ENCODE data around the gene CWC27.
"Not testable (repeated sequence)": the region's sequence is repeated elsewhere in the genome, so short reads cannot be mapped to it uniquely, and the experiment has no call there.

The CWC27 gene

GRCh38 chr5:64929833-64930232, 161.1 kb downstream of the CWC27 start:
- no peak for DNase-seq

DNA sequence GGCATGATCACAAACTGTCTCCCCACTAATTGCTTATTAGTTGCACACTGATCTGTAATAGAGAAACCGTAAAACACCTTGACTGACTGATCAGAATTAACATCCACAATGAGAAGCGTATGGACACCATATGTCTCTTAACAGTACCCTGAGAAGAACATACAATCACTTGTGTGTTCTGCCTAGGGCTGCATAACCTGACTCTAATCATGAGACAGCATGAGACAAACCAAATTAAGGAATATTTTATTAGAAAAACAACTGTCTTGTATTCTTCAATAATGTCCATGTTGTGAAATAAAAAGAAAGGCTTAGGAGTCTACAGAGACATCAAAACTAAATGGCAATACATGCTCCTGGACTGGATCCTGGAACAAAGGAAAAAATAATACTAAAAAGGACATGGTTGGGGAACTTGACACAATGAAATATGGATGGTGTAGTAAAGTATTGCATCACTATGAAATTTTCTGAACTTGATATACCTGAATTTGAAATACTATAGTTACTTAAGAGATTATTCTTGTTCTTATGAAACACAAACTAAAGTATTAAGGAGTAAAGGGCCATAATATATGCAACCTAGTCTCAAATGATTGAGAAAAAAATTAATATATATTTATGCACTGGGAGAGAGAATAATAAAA, 162.1 kb downstream of the CWC27 start:
- DNase-seq: no peak

GRCh38 chr5:64939422-64939771, 170.7 kb downstream of the CWC27 start:
- DNase-seq: not testable (repeated sequence)

DNA sequence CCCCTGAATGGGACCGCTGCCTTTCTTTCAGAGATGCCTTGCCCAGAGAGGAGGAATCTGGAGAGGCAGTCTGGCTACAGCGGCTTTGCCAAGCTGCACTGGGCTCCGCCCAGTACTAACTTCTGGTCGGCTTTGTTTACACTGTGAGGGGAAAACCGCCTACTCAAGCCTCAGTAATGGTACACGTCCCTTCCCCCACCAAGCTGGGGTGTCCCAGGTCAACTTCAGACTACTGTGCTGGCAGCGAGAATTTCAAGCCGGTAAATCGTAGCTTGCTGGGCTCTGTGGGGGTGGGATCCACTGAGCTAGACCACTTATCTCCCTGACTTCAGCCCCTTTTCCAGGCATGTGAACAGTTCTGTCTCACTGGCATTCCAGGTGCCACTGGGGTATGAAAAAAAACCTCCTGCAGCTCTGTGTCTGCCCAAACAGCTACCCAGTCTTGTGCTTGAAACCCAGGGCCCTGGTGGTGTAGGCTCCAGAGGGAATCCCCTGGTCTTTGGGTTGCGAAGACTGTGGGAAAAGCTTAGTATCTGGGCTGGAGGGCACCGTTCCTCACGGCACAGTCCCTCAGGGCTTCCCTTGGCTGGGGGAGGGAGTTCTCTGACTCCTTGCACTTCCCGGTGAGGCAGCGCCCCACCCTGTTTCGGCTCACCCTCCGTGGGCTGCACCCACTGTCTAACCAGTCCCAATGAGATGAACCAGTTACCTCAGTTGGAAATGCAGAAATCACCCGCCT, 171.2 kb downstream of the CWC27 start:
- no peak for DNase-seq

DNA sequence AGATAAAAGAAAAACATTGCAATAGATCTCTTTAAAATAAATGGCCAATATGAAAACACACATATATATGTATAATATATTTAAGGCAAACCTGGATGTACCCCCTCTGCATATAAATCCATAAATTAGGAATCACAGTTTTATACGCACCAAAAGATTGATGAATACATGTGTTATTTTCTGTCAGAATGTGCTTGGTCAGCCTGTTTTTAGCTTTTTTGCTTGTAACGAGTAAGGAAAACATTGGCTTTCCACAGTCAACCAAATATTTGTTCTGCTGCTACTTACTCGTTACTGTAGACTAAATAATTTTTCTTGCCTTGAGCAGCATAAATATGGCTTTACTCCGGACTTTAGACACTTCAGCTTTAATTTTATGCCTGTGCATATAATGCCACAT, 173.7 kb downstream of the CWC27 start:
- DNase-seq: no peak

- DNase-seq: no peak
Measured at GRCh38 chr5:64944868-64945267, 176.1 kb downstream of the CWC27 start.

DNA sequence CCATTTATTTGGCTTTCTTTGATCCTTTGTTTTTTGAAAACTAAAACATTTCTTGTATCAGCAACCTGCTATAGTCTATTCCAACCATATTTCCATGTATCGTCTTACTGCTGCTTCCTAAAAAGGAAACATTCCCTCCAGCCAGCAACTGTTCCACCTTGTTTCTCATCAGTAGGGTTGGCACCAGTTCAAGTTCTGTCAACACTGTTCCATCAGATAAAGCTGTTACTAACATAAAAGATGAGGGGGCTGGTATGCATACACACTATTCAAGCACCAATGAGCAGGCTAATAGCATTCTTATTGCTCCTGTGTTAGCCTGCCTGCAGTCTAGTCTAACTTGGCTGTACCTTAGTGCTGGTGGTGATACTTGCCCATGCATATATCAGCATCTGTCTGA, 178.3 kb downstream of the CWC27 start:
- DNase-seq: no peak

- no peak for DNase-seq
Measured at GRCh38 chr5:64947801-64948200, 179.1 kb downstream of the CWC27 start.

GRCh38 chr5:64949331-64949730, 180.6 kb downstream of the CWC27 start:
- no peak for DNase-seq

DNA sequence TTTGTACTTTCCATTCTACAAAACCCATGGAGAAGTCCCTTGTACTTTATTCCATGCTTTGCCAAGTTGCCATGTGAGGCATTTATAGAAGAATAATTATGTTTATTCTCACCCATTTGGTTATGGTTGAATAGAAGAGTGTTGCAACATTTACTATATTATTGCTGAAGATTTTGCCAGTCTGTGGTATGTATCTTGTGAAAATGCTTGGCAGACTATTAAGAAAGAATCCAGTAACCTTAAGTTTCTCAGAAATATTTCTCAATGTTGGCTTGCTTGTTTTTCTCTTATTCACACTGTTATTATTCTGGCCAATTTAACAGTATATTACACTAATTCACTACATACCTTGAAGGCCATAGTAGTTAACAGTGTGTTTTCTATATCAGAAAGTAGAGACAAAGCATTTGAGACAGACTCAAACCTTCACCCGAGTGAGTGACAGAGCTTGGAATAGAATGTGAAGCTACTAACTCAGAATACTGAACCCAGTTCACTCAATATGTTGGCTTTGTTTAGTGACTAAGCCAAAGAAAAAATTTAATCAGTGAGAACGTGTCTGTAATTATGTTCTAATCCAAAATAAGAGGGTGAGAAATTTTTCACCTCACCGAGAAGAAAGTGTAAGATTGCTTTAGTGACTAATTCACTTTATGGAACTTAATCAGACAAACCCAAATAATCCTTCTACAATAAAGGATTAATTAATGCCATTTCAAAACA, 184.4 kb downstream of the CWC27 start:
- no peak for DNase-seq

- no peak for DNase-seq
Measured at GRCh38 chr5:64954518-64954917, 185.8 kb downstream of the CWC27 start.

GRCh38 chr5:64958757-64959391, 190.1 kb downstream of the CWC27 start:
- DNase-seq: no peak

- DNase-seq: no peak
Measured at GRCh38 chr5:64963278-64963677, 194.5 kb downstream of the CWC27 start.

- DNase-seq: no peak
Measured at GRCh38 chr5:64968591-64969110, 199.9 kb downstream of the CWC27 start.

DNA sequence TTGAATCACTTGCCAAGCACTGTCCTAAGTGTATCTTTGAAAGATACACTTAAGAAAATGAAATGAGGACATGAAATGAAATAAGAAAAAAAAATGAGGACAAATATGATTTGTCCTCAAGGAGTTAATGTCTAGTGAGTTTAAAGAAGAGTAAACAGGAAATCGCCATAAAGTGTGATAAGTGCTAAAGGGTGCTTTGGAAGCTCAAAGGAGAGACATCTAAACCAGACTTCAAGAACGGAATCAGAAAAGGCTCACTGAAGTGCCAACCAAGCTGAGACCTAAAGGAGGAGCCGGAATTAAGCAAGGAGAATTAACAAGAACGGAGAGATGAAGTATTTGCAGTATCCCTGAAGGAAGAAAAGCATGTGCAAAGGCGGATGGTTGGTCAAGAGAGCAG, 200.8 kb downstream of the CWC27 start:
- no peak for DNase-seq

DNA sequence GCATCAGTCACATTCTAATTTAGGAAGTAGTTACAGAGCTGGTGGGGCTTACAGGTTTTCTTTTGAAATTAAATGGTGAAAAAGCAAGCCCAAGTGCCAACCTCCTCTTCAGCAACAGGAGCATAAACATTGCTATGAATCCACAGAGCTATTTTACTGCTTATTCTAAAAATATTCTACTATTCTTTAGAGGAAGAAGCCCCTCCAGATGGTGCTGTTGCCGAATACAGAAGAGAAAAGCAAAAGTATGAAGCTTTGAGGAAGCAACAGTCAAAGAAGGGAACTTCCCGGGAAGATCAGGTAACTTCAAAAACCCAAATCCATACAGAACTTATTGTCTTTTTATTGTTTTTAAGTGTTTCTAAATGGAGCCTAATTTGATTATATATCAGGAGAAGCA, 202.8 kb downstream of the CWC27 start:
- no peak for DNase-seq

DNA sequence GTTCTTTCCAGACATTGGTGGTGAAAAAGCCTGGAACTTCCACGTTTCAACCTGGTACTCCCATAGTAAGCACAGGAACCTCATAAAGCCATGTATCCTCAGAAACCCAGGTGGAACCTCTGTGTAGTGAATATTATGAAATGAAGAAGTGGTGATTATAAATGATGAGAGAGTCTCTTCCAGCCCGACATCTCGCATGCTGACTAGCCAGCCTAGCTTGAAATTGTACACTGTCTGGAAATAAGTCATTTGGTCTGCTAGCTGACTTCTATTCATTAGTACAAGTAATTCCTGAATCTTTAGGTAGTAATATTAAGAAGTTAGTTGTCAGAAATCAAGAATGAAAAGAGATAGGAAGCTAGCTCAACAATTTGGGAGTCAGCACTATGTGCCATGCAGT, 203.3 kb downstream of the CWC27 start:
- DNase-seq: no peak

- DNase-seq: no peak
Measured at GRCh38 chr5:64972591-64972990, 203.9 kb downstream of the CWC27 start.

- DNase-seq: no peak
Measured at GRCh38 chr5:64973215-64973614, 204.5 kb downstream of the CWC27 start.

DNA sequence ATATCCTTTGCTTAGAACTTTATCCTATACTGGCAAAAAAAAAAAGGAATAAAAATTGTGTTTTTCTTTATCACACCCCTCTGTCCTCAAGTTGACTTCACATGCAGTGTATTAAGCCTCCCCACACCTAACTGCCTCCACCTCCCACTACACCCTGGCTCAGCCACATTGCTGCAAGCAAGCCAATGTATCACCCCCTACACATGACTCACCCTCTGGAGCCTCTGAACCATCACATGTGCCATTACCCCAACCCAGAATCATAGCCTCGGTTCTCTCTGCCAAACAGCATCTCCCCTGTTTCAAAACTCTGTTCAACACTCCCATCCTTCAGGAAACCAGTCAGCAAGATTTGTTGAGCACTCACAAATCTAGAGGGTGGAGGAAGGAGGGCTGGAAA, 209.0 kb downstream of the CWC27 start:
- DNase-seq: no peak

- DNase-seq: no peak
Measured at GRCh38 chr5:64978546-64978945, 209.8 kb downstream of the CWC27 start.

DNA sequence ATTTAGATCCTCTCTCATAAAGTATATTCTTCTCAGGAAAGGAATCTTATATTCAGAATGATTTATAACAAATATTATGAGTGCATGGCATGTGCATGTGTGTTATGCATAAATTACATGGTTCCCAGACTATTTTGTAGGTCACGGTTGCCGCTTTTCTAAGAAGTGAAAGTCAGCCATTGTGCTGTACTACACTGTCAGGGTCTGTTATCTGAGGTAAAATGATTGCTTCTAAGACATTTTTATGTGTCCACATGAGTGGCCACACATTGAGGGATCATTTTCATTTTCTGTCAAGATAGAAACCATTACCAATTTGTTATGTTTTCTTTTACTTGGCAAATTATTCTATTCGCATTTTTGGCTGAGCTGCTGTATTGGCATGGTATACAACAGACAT, 210.8 kb downstream of the CWC27 start:
- no peak for DNase-seq

- no peak for DNase-seq
Measured at GRCh38 chr5:64980176-64980575, 211.4 kb downstream of the CWC27 start.
